GM12892 (cell line): Measurements from ENCODE around the gene CACNA1C.

Experiments used
- POLR2A ChIP-seq: IDR thresholded peaks from 2 replicates; pipeline ENCODE4 v1.6.1; 2011; ENCODE audit warnings: low read depth, low read length, control low read depth
- POLR2AphosphoS5 ChIP-seq: IDR thresholded peaks from 2 replicates; pipeline ENCODE4 v1.6.1; 2011; ENCODE audit warnings: low read depth, low read length, control low read depth
- TAF1 ChIP-seq: IDR thresholded peaks from 2 replicates; pipeline ENCODE4 v1.6.1; 2011; ENCODE audit warnings: low read depth, mild to moderate bottlenecking, control low read depth, low read length, borderline replicate concordance

- no peak for TF ChIP-seq POLR2AphosphoS5
- no peak for TF ChIP-seq TAF1
- no peak for TF ChIP-seq POLR2A
Observed at GRCh38 chr12:2051700-2052621, 826 bp upstream of the CACNA1C start.
